ENCODE results near the gene DAPK2. TPM values are rescaled to one million over a fixed set of nuclear protein-coding genes. Genes with fewer than 3 reads are reported as not detected.
A peak's percentile ranks its signal among the peaks of the same experiment; 100 is the strongest.
"Not testable (repeated sequence)": the region's sequence is repeated elsewhere in the genome, so short reads cannot be mapped to it uniquely, and the experiment has no call there.

Gene DAPK2
- 14.6 TPM for total RNA-seq

DNA sequence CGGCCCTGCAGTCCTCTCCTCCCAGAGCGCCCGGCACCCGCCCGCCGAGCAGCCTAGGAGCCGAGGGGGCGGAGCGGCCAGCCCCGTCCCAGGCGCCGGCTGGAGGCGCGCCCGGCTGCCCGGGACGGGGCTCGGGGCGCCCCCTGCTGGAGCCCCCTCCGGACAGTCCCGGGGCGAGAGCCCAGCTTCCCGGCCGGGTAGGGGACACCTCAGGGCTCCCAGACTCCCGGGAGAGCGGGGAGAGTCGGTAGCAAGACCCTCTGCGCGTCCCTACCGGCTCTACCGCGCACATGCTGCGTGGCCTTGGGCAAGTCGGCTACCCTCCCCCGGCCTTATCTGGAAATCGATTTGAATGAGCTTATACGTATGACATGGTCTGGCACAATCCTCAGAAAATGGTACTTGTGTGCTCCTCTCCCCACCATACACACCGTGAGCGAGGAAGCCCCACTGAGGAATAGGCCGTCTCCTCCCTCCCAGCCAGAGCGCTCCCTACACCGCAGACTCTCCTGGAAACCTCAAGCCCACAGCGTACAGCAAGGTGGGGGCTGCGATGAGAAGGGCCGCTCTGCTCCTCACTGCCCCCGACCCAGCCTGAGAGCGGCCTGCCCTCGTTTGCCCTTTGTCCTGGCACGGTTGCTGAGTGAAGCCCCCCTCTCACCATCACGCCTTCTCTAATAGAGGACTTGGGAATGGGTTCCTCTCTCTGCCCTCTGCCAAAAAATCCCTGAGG is at the start of gene DAPK2:
Gene DAPK2 (minus strand): TSS at position 65 of the 733 bp plus-strand sequence. CDS start 6,224 bp downstream, outside the sequence.
- peak; percentile 78 for DNase-seq

DNA sequence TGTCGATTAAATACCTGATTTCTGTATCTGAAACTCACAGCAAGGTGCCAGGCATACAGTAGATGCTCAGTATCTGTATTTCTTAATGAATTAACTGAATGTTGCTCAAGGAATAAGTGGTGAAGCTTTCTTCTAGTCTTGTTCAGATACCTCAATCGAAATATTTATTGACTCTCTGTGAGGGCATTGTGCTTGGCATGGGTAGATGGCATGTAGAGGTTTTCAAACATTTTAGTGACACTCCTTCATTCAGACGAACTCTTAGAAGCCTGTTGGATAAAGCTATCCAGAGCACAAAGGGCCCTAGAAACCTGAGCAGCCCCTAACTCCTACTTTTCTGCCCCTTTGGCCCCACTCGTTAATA is 49.1 kb upstream of the DAPK2 start:
- no peak for DNase-seq

- peak; percentile 99 for DNase-seq
Measured at GRCh38 chr15:64093627-64094417, 47.5 kb upstream of the DAPK2 start, which contains the start of gene CIAO2A. Gene CIAO2A, minus strand, starts transcription at chr15:64093838. Its CDS starts 70 bp downstream, at chr15:64093768.

DNA sequence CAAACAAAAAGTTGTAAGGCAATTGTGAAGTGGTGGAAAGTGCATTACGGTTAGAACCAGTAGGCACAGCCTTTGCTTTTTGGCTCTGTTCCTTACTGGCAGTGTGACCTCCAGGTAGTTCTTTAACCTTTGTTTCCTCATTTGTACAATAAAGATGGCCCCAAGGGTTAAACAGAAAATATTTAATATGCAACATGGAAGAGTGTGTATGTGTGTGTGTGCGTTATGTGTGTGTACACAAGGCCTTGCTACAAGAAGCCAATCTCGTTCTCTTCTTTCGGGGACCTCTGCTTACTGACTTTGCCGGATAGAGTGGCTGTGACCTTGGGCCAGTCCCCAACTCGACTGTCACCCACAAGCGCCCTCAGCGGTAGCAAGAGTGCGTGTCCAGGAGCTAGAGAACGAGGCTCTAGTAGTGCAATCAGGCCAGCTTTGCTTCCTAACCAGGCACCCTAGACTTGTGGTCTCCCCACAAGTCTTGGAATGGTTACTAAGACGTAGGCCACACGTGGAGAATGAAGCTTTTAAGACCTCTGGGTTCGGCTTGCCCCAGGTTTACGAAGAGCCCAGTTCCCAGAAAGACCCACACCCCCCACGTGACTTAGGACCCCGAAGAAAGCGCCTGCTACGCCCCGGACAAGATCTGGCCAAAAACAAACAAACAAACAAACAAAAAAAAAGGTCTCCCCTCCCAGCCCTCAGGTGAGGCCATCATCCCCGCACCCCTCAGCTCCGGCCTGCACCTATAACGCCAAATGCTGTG is 46.8 kb upstream of the DAPK2 start:
- peak; percentile 56 for DNase-seq

GRCh38 chr15:64092075-64092820 is 46.0 kb upstream of the DAPK2 start:
- no peak for DNase-seq

DNA sequence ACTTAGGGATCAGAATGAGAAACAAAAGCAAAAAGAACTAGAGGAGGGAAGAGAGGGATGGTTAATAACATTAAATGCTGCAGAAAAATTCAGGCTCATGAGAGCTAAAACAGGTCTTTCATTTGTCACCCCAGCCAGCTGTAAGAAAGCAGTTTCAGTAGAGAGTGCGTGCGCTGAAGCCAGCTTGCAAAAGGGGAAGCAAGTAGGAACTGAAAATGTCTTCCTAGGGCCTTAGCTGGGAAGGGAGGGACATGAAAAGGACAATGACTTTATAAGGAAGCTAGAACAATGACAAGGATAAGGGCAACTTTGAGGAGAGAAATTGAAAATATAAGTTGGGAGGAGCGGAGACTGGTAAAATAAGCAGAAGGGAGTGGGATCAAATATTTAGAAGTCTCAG is 44.2 kb upstream of the DAPK2 start:
- DNase-seq, result no peak

DNA sequence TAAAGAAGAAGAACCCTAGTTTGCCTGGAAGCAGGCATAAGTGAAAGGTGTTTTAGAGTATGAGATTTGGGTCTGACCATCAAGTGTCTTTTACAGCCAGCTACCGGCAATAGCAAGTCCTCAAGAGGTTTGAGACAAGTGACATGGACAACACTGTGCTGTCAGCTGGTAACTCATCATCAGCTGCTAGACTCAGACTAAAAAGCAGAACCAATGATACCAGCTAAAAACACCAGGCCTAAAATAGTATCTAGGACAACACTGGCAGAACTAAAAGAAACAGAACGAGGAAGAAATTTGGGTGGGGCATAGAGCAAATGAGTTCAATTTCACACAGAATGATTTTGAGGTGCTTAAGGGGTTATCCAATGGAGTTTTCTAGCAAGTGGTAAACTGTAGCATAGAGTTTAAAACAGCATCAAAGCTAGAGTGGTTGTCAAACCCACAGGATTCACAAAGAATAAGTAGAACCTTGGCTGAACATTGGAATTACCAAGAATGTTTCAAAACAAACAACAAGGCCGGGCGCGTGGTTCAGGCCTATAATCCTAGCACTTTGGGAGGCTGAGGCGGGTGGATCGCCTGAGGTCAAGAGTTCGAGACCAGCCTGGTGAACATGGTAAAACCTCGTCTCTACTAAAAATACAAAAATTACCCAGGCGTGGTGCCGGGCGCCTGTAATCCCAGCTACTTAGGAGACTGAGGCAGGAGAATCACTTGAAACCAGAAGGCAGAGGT is 43.4 kb upstream of the DAPK2 start:
- no peak for DNase-seq

DNA sequence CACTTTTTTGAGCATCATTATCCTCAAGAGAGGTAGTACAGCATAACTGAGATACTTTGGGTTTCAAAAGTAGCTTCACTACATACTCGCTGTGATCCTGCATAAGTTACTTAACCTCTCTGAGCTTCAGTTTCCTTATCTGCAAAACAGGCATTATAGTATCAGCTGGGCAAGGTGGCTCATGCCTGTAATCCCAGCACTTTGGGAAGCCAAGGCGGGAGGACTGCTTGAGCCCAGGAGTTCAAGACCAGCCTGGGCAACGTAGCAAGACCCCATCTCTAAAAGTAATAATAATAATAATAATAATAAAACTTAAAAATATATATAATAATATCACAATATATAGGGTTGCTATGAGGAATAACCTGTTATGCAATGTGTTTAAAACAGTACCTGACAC is 36.5 kb upstream of the DAPK2 start:
- no peak for DNase-seq

GRCh38 chr15:64073496-64073895 is 27.2 kb upstream of the DAPK2 start:
- DNase-seq, result not testable (repeated sequence)

DNA sequence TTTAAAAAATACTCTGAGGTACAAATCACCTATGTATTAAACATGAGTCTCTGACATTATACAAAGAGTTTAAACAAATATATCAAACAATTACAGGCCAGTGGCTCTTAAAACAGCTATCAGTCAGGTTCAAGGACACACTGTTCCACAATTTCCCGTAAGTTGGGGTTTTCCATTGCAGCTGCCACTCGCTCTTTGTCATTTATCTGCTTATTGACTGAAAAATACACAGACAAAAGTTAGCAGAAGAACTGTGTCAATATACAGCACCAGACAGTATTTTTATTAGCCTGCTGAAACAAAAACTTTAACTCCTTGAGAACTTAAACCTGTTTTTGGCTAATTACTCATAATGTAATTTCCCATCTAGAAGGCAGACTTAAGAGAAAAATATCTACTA is 26.5 kb upstream of the DAPK2 start:
- DNase-seq, result no peak

DNA sequence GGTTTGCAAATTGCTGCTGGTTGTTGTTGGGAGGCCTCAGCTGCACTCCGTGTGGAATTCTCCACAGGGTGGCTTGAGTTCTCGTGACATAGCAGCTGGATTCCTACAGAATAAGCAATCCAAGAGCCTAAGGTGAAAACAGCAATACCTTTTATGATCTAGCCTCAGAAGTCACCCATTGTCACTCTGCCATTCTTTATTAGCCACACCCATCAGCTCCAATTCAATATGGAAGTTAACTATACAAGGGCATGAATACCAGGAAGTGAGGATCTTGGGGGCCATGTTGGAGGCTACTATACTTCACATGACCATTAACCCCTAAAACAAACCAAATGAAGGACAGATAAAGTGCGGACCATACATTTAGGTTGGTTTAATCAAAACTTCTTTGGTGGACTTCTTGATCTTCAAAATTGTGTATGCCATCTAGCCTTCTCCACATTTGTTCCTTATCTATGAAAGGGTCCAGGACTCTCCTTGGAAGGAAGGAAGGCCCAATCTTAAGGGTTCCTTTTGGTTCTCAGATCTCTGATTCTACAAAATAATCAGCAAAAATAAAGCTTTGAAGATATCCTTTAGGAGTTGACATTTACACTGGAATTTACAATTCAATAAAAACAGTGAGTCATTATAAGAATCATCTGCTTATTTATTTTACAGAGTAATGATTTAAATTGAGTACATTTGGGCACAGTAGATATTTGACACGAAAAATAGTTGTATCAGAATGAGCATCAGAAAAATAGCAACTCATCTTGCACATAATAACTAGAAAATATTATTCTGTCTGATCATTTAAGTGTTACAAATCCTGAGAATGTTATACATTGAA is 25.9 kb upstream of the DAPK2 start:
- no peak for DNase-seq

- no peak for DNase-seq
Measured at GRCh38 chr15:64070965-64071851, 24.9 kb upstream of the DAPK2 start.

DNA sequence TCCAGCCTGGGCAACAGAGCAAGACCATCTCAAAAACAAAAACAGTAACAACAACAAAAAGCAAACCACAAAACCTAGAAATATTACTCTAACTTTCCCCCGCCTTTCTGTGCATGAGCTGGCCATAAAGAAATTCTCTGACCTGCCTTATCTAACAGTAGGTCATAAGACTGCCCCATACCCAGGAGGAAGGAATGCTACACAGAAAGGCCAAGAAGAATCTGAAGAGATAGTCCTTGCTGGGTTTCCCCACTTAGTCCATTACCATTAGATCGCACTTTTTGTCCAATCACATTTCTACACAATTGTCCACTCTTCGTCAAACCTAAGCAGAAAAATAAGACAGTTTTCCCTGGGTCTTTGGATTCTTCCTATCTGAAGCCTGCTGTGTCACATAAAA is 23.8 kb upstream of the DAPK2 start:
- no peak for DNase-seq

- no peak for DNase-seq
Measured at GRCh38 chr15:64068133-64068532, 21.8 kb upstream of the DAPK2 start.

- DNase-seq, result peak; percentile 86
Measured at GRCh38 chr15:64067564-64068030, 21.3 kb upstream of the DAPK2 start.

DNA sequence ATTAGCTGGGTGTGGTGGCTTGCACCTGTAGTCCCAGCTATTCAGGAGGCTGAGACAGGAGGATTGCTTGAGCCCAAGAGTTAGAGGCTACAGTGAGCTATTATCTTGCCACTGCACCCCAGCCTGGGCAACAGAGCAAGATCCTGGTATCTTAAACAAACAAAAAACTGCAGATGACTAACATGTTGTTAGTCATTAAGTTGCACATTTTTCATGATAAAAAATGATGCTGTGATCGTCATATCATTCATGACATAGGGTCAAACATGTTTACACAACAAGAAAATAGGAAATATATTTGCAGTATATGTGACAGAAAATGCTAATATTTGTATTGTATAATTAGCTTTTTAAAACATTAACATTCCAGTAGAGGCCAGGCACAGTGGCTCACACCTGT is 20.2 kb upstream of the DAPK2 start:
- DNase-seq, result no peak

GRCh38 chr15:64060716-64061115 is 14.4 kb upstream of the DAPK2 start:
- DNase-seq, result no peak

- DNase-seq, result not testable (repeated sequence)
Measured at GRCh38 chr15:64059104-64059503, 12.8 kb upstream of the DAPK2 start.

DNA sequence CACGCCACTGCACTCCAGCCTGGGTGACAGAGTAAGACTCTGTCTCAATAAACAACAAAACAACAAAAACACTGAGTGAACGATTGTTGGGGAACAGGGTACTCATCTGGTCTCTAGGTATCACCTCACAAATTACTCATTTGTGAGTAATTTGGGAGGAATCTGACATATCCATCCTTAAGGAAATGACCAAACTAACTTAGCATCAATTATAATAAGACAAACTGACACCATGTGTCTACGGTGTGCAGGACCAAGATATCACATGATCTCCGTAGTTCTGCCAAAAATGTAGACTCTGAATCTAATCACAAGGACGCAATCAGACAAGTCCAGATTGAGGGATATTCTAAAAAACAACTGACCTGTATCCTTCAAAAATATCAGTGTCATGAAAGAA is 12.0 kb upstream of the DAPK2 start:
- no peak for DNase-seq
